ENCODE results near the gene EEF1A2. TPM values are rescaled to one million over a fixed set of nuclear protein-coding genes. Genes with fewer than 3 reads are reported as not detected.

EEF1A2 gene
- total and polyA plus RNA-seq, 2 donors (not counting 3 experiments of a cell fraction or from before 2014, with no cell fraction given) = 2.7 to 3.4 TPM

DNA sequence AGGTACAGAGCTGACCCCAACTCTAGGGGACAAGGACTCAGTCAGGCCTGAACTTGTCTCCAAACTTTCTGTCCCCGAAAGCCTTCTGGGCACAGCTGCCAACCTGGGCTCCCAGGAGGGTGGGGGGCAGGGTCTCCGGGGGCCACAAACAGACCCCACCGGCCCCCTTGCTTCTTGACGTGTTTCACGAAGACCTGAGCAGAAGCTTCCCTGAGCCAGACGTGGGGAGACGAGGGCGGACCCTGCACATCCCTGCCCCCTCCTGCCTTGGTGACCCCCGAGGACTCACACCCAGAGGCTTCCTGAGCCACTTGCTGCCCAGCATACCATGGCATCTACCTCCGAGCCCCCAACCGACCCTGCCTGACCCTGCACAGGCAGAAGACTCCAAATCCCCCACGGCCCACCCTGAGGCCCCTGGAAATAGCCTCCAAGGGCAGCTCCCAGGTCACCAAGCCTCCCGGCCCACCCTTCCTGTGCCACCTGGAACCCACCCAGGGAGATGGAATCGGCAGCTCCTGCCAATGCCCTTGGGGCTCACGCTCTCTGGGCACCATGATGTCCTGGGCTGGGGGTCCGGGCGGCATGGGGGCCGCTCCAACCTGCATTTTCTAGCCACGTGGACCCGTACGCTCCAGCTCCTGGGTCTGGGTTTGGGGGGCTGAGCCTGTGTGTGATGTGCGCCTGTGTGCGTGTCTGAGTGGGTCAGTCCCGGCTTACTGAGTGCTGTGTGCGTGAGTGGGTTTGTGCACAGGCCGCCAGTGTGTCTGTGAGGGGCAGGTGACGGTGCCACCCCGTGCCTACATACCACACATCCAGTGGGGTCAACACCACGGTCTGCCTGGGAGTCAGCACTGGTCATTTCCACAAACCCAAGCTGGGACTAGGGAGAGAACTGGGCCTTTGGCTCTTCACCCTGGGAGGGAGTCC lies 40.8 kb upstream of the EEF1A2 start:
- BruUV-seq (replicated peaks) = no TSS peak
- H3K27me3 ChIP-seq (ENCODE audit: control insufficient read depth in 2 of 2, insufficient read depth in 2 of 2, low read length in 2 of 2) = no peaks in the 10 kb centered on the region

More for the DNA sequence above, 40.8 kb upstream of the EEF1A2 start:
- Histone ChIP-seq H3K4me3 (replicated peaks in 1 of 3; ENCODE audit: insufficient read depth in 1 of 3, low read depth in 1 of 3, low read length in 3 of 3) (no peak overlapping the region), H3K9me3 (replicated peaks; ENCODE audit: control insufficient read depth, insufficient read depth, low read length) (no peaks in the 10 kb centered on the region), H4K20me1 (replicated peaks; ENCODE audit: control insufficient read depth, extremely low read depth, insufficient read depth, low read length) (no peaks in the 10 kb centered on the region), H3K36me3 (ENCODE audit: control insufficient read depth in 2 of 2, extremely low read depth in 1 of 2, insufficient read depth in 2 of 2, low read length in 2 of 2) (no peaks in the 10 kb centered on the region), H3K79me2 (ENCODE audit: control insufficient read depth, insufficient read depth, low read length) (no peaks in the 10 kb centered on the region), H3K9me1 (replicated peaks; ENCODE audit: control insufficient read depth, extremely low read depth, insufficient read depth, low read length) (no peaks in the 10 kb centered on the region), H2AFZ (ENCODE audit: low read depth, low read length) (no peak overlapping the region), H3K4me1 (ENCODE audit: control insufficient read depth, extremely low read depth, insufficient read depth, low read length) (no peaks in the 10 kb centered on the region), H3K4me2 (ENCODE audit: insufficient read depth, low read length) (no peak overlapping the region), H3K9ac (replicated peaks; ENCODE audit: extremely low read depth, insufficient read depth, low read length) (no peak overlapping the region), H3K27ac (ENCODE audit: insufficient read depth, low read depth, low read length) (no peak overlapping the region)
- intact Hi-C loops (cut with micrococcal nuclease) (loop anchor here (2.0 kb wide), 2 partner anchors 235 to 517 kb away; no protein-coding TSS in a partner anchor), dilution Hi-C loops (cut with MboI; ENCODE audit: extremely low pct_ligation_motif_present, low sequenced_read_pairs) (no loop called here)
- TF ChIP-seq EZH2 (IDR thresholded peaks at IDR 0.05; ENCODE audit: borderline replicate concordance, low read depth, low read length, severe bottlenecking) (no peak), JUN (IDR thresholded peaks at IDR 0.05; ENCODE audit: borderline replicate concordance, insufficient read depth, insufficient read length, low read depth) (no peak), POLR2AphosphoS5 (IDR thresholded peaks at IDR 0.05; ENCODE audit: insufficient read depth, low read depth, low read length) (no peak), FOS (IDR thresholded peaks at IDR 0.05; ENCODE audit: borderline replicate concordance, insufficient read depth, low read length) (no peak), MYC (IDR thresholded peaks at IDR 0.05; ENCODE audit: low read depth, low read length) (no peak), POLR2A (IDR thresholded peaks at IDR 0.05; ENCODE audit: low read depth, low read length) (no peak), GATA2 (IDR thresholded peaks at IDR 0.05; ENCODE audit: insufficient read depth, insufficient read length, low read depth, low read length) (no peak)
- TF ChIP-seq, protein P1, sequence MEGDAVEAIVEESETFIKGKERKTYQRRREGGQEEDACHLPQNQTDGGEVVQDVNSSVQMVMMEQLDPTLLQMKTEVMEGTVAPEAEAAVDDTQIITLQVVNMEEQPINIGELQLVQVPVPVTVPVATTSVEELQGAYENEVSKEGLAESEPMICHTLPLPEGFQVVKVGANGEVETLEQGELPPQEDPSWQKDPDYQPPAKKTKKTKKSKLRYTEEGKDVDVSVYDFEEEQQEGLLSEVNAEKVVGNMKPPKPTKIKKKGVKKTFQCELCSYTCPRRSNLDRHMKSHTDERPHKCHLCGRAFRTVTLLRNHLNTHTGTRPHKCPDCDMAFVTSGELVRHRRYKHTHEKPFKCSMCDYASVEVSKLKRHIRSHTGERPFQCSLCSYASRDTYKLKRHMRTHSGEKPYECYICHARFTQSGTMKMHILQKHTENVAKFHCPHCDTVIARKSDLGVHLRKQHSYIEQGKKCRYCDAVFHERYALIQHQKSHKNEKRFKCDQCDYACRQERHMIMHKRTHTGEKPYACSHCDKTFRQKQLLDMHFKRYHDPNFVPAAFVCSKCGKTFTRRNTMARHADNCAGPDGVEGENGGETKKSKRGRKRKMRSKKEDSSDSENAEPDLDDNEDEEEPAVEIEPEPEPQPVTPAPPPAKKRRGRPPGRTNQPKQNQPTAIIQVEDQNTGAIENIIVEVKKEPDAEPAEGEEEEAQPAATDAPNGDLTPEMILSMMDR (IDR thresholded peaks at IDR 0.05; ENCODE audit: extremely low read depth in 1 of 2, insufficient read depth in 1 of 2, low read depth in 1 of 2, low read length in 2 of 2) = no peak
- TF ChIP-seq, protein P2, sequence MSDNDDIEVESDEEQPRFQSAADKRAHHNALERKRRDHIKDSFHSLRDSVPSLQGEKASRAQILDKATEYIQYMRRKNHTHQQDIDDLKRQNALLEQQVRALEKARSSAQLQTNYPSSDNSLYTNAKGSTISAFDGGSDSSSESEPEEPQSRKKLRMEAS (IDR thresholded peaks at IDR 0.05; ENCODE audit: insufficient read depth, insufficient read length) = no peak
- CTCF ChIA-PET = interaction anchor here (0.7 to 5.7 kb wide), 9 partner anchors 7 to 582 kb away, joined by 3 to 89 read pairs (median 12); partner anchors contain the start of genes PPDPF and SRMS
- no peak for FAIRE-seq
- POLR2A ChIA-PET = interaction anchor here (0.6 kb wide), 1 partner anchor 11 kb away, joined by 3 read pairs; no protein-coding TSS in a partner anchor
- DNase-seq (ENCODE audit: low read depth, low spot score) = no peak

Measured in endothelial cell of umbilical vein (primary cell).